IMR-90 (cell line): ENCODE data around the gene TST.

Experiments used
- CEBPB ChIP-seq: IDR thresholded peaks from 2 replicates; pipeline ENCODE4 v1.6.1; 2012; ENCODE audit warnings: low read depth, low read length, improper control_type of control experiment
- FOS ChIP-seq: fragments of 150-350 bp; IDR thresholded peaks from 2 replicates; pipeline ENCODE4 v1.6.1; 2016; ENCODE audit warnings: low read depth, low read length
- NFE2L2 ChIP-seq: fragments of 150-350 bp; IDR thresholded peaks from 2 replicates; pipeline ENCODE4 v1.6.1; 2016; ENCODE audit warnings: low read depth, mild to moderate bottlenecking, low read length
- POLR2A ChIP-seq: IDR thresholded peaks from 2 replicates; pipeline ENCODE4 v1.6.1; 2012; ENCODE audit warnings: mild to moderate bottlenecking, low read depth, low read length
- RFX5 ChIP-seq: IDR thresholded peaks from 2 replicates; pipeline ENCODE4 v1.8.0; 2012; ENCODE audit warnings: low read depth, mild to moderate bottlenecking, low read length, moderate library complexity
- TF ChIP-seq, protein P1 (sequence below): conservative IDR thresholded peaks from 2 replicates; pipeline ENCODE4 v1.5.1; 2012; ENCODE audit warnings: mild to moderate bottlenecking, low read depth, low read length, improper control_type of control experiment
- TF ChIP-seq, protein P2 (sequence below): fragments of 150-350 bp; IDR thresholded peaks from 2 replicates; pipeline ENCODE4 v1.6.1; 2017; ENCODE audit warnings: mild to moderate bottlenecking, antibody characterized with exemption, low read length, low read depth
- TF ChIP-seq, protein P3 (sequence below): fragments of 150-350 bp; IDR thresholded peaks from 2 replicates; pipeline ENCODE4 v1.6.1; 2016; ENCODE audit warnings: low read depth, mild to moderate bottlenecking, low read length, moderate library complexity, borderline replicate concordance

DNA sequence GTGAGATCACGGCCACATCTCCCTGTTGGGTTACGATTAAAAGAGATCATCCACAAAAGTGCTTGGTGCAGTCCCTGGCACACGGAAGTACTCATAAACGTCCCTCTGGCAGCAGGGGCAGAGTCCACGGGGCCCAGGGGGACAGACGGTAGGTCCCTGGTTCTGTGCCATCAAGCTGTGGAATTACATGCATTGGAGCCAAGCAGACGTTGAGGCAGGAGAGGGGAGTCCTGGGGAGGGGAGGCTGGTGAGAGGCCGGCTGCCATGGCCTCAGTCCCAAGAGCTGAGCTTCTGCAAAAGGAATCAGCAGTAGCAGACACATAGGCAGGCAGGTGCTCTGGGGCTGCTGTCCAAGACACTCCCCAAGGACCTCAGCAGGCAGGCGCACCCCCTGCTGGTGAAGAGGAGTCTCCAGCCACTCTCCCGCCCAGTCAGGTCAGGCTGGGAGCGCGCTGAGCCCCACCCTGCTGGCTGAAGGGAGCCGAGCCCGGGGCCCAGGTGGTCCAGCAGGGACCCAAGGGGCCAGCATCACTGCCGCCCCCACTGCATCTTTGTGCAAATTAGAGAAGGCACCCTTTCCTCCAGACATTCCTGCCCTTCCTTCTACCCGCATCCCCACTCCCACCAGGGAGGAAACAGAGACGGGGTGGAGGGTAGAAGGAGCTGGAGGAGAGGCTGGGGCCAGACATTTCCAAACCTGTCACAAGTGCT is 24.7 kb upstream of the TST start:
- TF ChIP-seq, protein P1, sequence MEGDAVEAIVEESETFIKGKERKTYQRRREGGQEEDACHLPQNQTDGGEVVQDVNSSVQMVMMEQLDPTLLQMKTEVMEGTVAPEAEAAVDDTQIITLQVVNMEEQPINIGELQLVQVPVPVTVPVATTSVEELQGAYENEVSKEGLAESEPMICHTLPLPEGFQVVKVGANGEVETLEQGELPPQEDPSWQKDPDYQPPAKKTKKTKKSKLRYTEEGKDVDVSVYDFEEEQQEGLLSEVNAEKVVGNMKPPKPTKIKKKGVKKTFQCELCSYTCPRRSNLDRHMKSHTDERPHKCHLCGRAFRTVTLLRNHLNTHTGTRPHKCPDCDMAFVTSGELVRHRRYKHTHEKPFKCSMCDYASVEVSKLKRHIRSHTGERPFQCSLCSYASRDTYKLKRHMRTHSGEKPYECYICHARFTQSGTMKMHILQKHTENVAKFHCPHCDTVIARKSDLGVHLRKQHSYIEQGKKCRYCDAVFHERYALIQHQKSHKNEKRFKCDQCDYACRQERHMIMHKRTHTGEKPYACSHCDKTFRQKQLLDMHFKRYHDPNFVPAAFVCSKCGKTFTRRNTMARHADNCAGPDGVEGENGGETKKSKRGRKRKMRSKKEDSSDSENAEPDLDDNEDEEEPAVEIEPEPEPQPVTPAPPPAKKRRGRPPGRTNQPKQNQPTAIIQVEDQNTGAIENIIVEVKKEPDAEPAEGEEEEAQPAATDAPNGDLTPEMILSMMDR = peak; percentile 38
- TF ChIP-seq CEBPB (no peak), RFX5 (no peak), FOS (no peak), POLR2A (no peak), NFE2L2 (no peak)
- TF ChIP-seq, protein P2, sequence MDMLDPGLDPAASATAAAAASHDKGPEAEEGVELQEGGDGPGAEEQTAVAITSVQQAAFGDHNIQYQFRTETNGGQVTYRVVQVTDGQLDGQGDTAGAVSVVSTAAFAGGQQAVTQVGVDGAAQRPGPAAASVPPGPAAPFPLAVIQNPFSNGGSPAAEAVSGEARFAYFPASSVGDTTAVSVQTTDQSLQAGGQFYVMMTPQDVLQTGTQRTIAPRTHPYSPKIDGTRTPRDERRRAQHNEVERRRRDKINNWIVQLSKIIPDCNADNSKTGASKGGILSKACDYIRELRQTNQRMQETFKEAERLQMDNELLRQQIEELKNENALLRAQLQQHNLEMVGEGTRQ = no peak
- TF ChIP-seq, protein P3, sequence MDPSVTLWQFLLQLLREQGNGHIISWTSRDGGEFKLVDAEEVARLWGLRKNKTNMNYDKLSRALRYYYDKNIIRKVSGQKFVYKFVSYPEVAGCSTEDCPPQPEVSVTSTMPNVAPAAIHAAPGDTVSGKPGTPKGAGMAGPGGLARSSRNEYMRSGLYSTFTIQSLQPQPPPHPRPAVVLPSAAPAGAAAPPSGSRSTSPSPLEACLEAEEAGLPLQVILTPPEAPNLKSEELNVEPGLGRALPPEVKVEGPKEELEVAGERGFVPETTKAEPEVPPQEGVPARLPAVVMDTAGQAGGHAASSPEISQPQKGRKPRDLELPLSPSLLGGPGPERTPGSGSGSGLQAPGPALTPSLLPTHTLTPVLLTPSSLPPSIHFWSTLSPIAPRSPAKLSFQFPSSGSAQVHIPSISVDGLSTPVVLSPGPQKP = no peak
